ENCODE data around the gene ACOXL. TPM values are rescaled to one million over a fixed set of nuclear protein-coding genes. Genes with fewer than 3 reads are reported as not detected.

The ACOXL gene
- total and polyA plus RNA-seq, 2 donors (not counting 3 experiments of a cell fraction or from before 2014, with no cell fraction given): not detected

DNA sequence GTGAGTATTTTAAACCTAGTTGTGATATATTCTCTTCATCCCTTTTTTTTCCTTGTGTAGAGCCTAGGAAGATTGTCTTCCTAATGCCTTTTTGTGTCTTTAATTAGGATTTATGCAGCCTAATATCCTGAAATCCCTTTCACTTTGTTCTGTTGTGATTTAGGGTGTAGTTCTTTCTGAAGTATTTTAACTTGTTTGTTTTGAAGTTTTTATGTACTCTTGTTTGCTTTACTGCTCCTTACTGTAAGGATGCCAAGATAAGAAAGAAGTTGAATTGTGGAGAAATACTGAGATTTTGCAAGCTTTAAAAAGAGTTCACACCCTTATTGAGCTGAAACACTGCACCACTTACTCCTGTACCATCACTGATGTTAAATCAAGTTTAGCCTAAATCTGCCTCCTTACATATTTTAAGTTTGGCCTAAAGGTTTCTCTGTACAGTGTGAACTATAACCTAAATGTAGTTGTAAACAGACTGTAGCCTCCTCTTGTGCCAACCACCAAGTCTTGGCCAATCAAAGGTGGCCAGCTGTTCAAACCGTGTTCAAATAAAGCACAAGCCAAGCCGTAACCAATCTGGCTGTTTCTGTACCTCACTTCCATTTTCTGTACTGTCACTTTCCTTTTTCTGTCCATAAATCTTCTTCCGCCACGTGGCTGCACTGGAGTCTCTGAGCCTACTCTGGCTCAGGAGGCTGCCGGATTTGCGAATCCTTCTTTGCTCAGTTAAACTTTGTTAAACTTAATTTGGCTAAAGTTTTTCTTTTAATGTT lies 17.7 kb upstream of the ACOXL start:
- DNase-seq (ENCODE audit: low read depth, low spot score): no peak
- no peak overlapping the region for H3K4me3 ChIP-seq (replicated peaks in 1 of 3; ENCODE audit: insufficient read depth in 1 of 3, low read depth in 1 of 3, low read length in 3 of 3)
- H3K27ac ChIP-seq (ENCODE audit: insufficient read depth, low read depth, low read length): no peak overlapping the region
- no peaks in the 10 kb centered on the region for H3K36me3 ChIP-seq (ENCODE audit: control insufficient read depth in 2 of 2, extremely low read depth in 1 of 2, insufficient read depth in 2 of 2, low read length in 2 of 2)
- no peaks in the 10 kb centered on the region for H3K9me3 ChIP-seq (replicated peaks; ENCODE audit: control insufficient read depth, insufficient read depth, low read length)
- intact Hi-C loops (cut with micrococcal nuclease): no loop called here
- ChIA-PET POLR2A (no interaction called here), CTCF (no interaction called here)
- no peak overlapping the region for H3K4me2 ChIP-seq (ENCODE audit: insufficient read depth, low read length)
- H3K4me1 ChIP-seq (ENCODE audit: control insufficient read depth, extremely low read depth, insufficient read depth, low read length): no peaks in the 10 kb centered on the region
- H3K79me2 ChIP-seq (ENCODE audit: control insufficient read depth, insufficient read depth, low read length): no peaks in the 10 kb centered on the region
- H4K20me1 ChIP-seq (replicated peaks; ENCODE audit: control insufficient read depth, extremely low read depth, insufficient read depth, low read length): no peaks in the 10 kb centered on the region
- peaks cover 20 to 58% of the 10 kb centered on the region in 2 experiments for H3K27me3 ChIP-seq (ENCODE audit: control insufficient read depth in 2 of 2, insufficient read depth in 2 of 2, low read length in 2 of 2)
- H3K9me1 ChIP-seq (replicated peaks; ENCODE audit: control insufficient read depth, extremely low read depth, insufficient read depth, low read length): no peaks in the 10 kb centered on the region
- no peak overlapping the region for H3K9ac ChIP-seq (replicated peaks; ENCODE audit: extremely low read depth, insufficient read depth, low read length)
- FAIRE-seq: no peak
- dilution Hi-C loops (cut with MboI; ENCODE audit: extremely low pct_ligation_motif_present, low sequenced_read_pairs): no loop called here
- no peak overlapping the region for H2AFZ ChIP-seq (ENCODE audit: low read depth, low read length)
- no peak for TF ChIP-seq FOS (IDR thresholded peaks at IDR 0.05; ENCODE audit: borderline replicate concordance, insufficient read depth, low read length)
- TF ChIP-seq EZH2 (IDR thresholded peaks at IDR 0.05; ENCODE audit: borderline replicate concordance, low read depth, low read length, severe bottlenecking): peak; percentile 19
- BruUV-seq (replicated peaks): no TSS peak

- DNase-seq (ENCODE audit: low read depth, low spot score): no peak
- H4K20me1 ChIP-seq (replicated peaks; ENCODE audit: control insufficient read depth, extremely low read depth, insufficient read depth, low read length): no peaks in the 10 kb centered on the region
- dilution Hi-C loops (cut with MboI; ENCODE audit: extremely low pct_ligation_motif_present, low sequenced_read_pairs): no loop called here
- CTCF ChIA-PET: no interaction called here
- no TSS peak for BruUV-seq (replicated peaks)
- no peak overlapping the region for H3K9ac ChIP-seq (replicated peaks; ENCODE audit: extremely low read depth, insufficient read depth, low read length)
- no peaks in the 10 kb centered on the region for H3K36me3 ChIP-seq (ENCODE audit: control insufficient read depth in 2 of 2, extremely low read depth in 1 of 2, insufficient read depth in 2 of 2, low read length in 2 of 2)
- H3K4me3 ChIP-seq (replicated peaks in 1 of 3; ENCODE audit: insufficient read depth in 1 of 3, low read depth in 1 of 3, low read length in 3 of 3): no peak overlapping the region
- TF ChIP-seq JUN (IDR thresholded peaks at IDR 0.05; ENCODE audit: borderline replicate concordance, insufficient read depth, insufficient read length, low read depth) (no peak), POLR2AphosphoS5 (IDR thresholded peaks at IDR 0.05; ENCODE audit: insufficient read depth, low read depth, low read length) (no peak), CTCF (IDR thresholded peaks at IDR 0.05; ENCODE audit: extremely low read depth in 1 of 2, insufficient read depth in 1 of 2, low read depth in 1 of 2, low read length in 2 of 2) (no peak), MYC (IDR thresholded peaks at IDR 0.05; ENCODE audit: low read depth, low read length) (no peak), FOS (IDR thresholded peaks at IDR 0.05; ENCODE audit: borderline replicate concordance, insufficient read depth, low read length) (no peak)
- TF ChIP-seq, protein P1, sequence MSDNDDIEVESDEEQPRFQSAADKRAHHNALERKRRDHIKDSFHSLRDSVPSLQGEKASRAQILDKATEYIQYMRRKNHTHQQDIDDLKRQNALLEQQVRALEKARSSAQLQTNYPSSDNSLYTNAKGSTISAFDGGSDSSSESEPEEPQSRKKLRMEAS (IDR thresholded peaks at IDR 0.05; ENCODE audit: insufficient read depth, insufficient read length): no peak
- peaks cover 13 to 55% of the 10 kb centered on the region in 2 experiments for H3K27me3 ChIP-seq (ENCODE audit: control insufficient read depth in 2 of 2, insufficient read depth in 2 of 2, low read length in 2 of 2)
- no peaks in the 10 kb centered on the region for H3K9me1 ChIP-seq (replicated peaks; ENCODE audit: control insufficient read depth, extremely low read depth, insufficient read depth, low read length)
- intact Hi-C loops (cut with micrococcal nuclease): no loop called here
- POLR2A ChIA-PET: no interaction called here
- no peak overlapping the region for H2AFZ ChIP-seq (ENCODE audit: low read depth, low read length)
- H3K4me1 ChIP-seq (ENCODE audit: control insufficient read depth, extremely low read depth, insufficient read depth, low read length): no peaks in the 10 kb centered on the region
- no peak overlapping the region for H3K4me2 ChIP-seq (ENCODE audit: insufficient read depth, low read length)
- H3K79me2 ChIP-seq (ENCODE audit: control insufficient read depth, insufficient read depth, low read length): no peaks in the 10 kb centered on the region
- no peak for FAIRE-seq
- H3K9me3 ChIP-seq (replicated peaks; ENCODE audit: control insufficient read depth, insufficient read depth, low read length): no peaks in the 10 kb centered on the region
- no peak overlapping the region for H3K27ac ChIP-seq (ENCODE audit: insufficient read depth, low read depth, low read length)
Measured at GRCh38 chr2:110716959-110717645, 15.3 kb upstream of the ACOXL start.
